ENCODE data around the gene HELB. TPM values are rescaled to one million over a fixed set of nuclear protein-coding genes. Genes with fewer than 3 reads are reported as not detected.

Gene HELB
- total RNA-seq = 1 to 10 TPM; 3.8 to 4.1 TPM
- long read RNA-seq, partial matches to known transcripts = 0 of 1 reads
- long read RNA-seq, other reads (novel, unspliced or antisense) = 0 of 1 reads

- DNase-seq = peak; percentile 99 to 100
- peak; percentile 97 for ATAC-seq
- intact Hi-C loops (cut with DNase I, micrococcal nuclease) = no loop called here
These were observed at the start of gene HELB for GRCh38 chr12:66301944-66302826. Gene HELB, plus strand, starts transcription at chr12:66302493. Its CDS starts 111 bp downstream, at chr12:66302604.

GRCh38 chr12:66252771-66253170 lies 49.5 kb upstream of the HELB start:
- DNase-seq = no peak
- no peak for ATAC-seq
- intact Hi-C loops (cut with DNase I, micrococcal nuclease) = no loop called here

GRCh38 chr12:66255737-66256136 lies 46.6 kb upstream of the HELB start:
- ATAC-seq = no peak
- DNase-seq = no peak
- intact Hi-C loops (cut with DNase I, micrococcal nuclease) = no loop called here

- DNase-seq = no peak
These were observed 44.3 kb upstream of the HELB start for GRCh38 chr12:66258011-66258410.

GRCh38 chr12:66262737-66263136 lies 39.6 kb upstream of the HELB start:
- ATAC-seq (no peak), DNase-seq (no peak)
- intact Hi-C loops (cut with DNase I, micrococcal nuclease) = no loop called here

More at GRCh38 chr12:66258011-66258410, 44.3 kb upstream of the HELB start:
- intact Hi-C loops (cut with DNase I, micrococcal nuclease) = no loop called here
- ATAC-seq = no peak

GRCh38 chr12:66268562-66268961 lies 33.7 kb upstream of the HELB start:
- no peak for DNase-seq
- intact Hi-C loops (cut with DNase I, micrococcal nuclease) = no loop called here
- ATAC-seq = no peak

GRCh38 chr12:66269142-66269541 lies 33.2 kb upstream of the HELB start:
- no peak for DNase-seq
- no peak for ATAC-seq
- intact Hi-C loops (cut with DNase I, micrococcal nuclease) = no loop called here

GRCh38 chr12:66269757-66270383 lies 32.4 kb upstream of the HELB start:
- ATAC-seq (peak; percentile 66), DNase-seq (no peak)
- intact Hi-C loops (cut with DNase I, micrococcal nuclease) = no loop called here

GRCh38 chr12:66270613-66271012 lies 31.7 kb upstream of the HELB start:
- no peak for ATAC-seq

GRCh38 chr12:66272650-66273049 lies 29.6 kb upstream of the HELB start:
- intact Hi-C loops (cut with DNase I, micrococcal nuclease) = no loop called here
- no peak for ATAC-seq
- no peak for DNase-seq

More at GRCh38 chr12:66270613-66271012, 31.7 kb upstream of the HELB start:
- intact Hi-C loops (cut with DNase I, micrococcal nuclease) = no loop called here
- no peak for DNase-seq

GRCh38 chr12:66273147-66273546 lies 29.1 kb upstream of the HELB start:
- DNase-seq (no peak), ATAC-seq (no peak)
- intact Hi-C loops (cut with DNase I, micrococcal nuclease) = no loop called here

GRCh38 chr12:66275040-66275439 lies 27.3 kb upstream of the HELB start:
- intact Hi-C loops (cut with DNase I, micrococcal nuclease) = no loop called here
- ATAC-seq (no peak), DNase-seq (no peak)

GRCh38 chr12:66279123-66279712 lies 23.1 kb upstream of the HELB start:
- DNase-seq (peak in 1 of 2 donors; percentile 15), ATAC-seq (peak; percentile 34)
- intact Hi-C loops (cut with DNase I, micrococcal nuclease) = no loop called here

GRCh38 chr12:66280561-66280960 lies 21.7 kb upstream of the HELB start:
- no peak for ATAC-seq
- intact Hi-C loops (cut with DNase I, micrococcal nuclease) = no loop called here

GRCh38 chr12:66282244-66282643 lies 20.0 kb upstream of the HELB start:
- DNase-seq = no peak
- no peak for ATAC-seq
- intact Hi-C loops (cut with DNase I, micrococcal nuclease) = no loop called here

More at GRCh38 chr12:66280561-66280960, 21.7 kb upstream of the HELB start:
- DNase-seq = no peak

- no peak for ATAC-seq
- DNase-seq = no peak
- intact Hi-C loops (cut with DNase I, micrococcal nuclease) = no loop called here
These were observed 15.0 kb upstream of the HELB start for GRCh38 chr12:66287275-66287674.

- intact Hi-C loops (cut with DNase I, micrococcal nuclease) = no loop called here
- DNase-seq = no peak
- ATAC-seq = no peak
These were observed 14.2 kb upstream of the HELB start for GRCh38 chr12:66288121-66288520.

GRCh38 chr12:66289485-66289884 lies 12.8 kb upstream of the HELB start:
- intact Hi-C loops (cut with DNase I, micrococcal nuclease) = no loop called here

GRCh38 chr12:66290716-66291200 lies 11.5 kb upstream of the HELB start:
- ATAC-seq = no peak
- intact Hi-C loops (cut with DNase I, micrococcal nuclease) = no loop called here
- DNase-seq = no peak

More at GRCh38 chr12:66289485-66289884, 12.8 kb upstream of the HELB start:
- DNase-seq (no peak), ATAC-seq (no peak)
